ENCODE data around the gene TMEM201.

GRCh38 chr1:9630331-9631111, 41.8 kb downstream of the TMEM201 start:
- TF ChIP-seq CTCF (IDR thresholded peaks at IDR 0.05; ENCODE audit: low read depth, low read length, poor library complexity, severe bottlenecking) (no peak), EZH2phosphoT487 (IDR thresholded peaks at IDR 0.05; ENCODE audit: borderline replicate concordance, low read length) (no peak)

All from DOHH2 (cell line).